CD14-positive monocyte (primary cell): Measurements from ENCODE around the gene LYRM4. TPM values are rescaled to one million over a fixed set of nuclear protein-coding genes. Genes with fewer than 3 reads are reported as not detected.
A peak's percentile ranks its signal among the peaks of the same experiment; 100 is the strongest.

Experiments
- DNase-seq, 3 donors: peaks; one replicate each; pipeline ENCODE4 v3.0.0-alpha.2; 2011 to 2022
- H2AFZ ChIP-seq: 2 replicates; pipeline ENCODE4 v1.6.0; 2012; ENCODE audit warnings: mild to moderate bottlenecking, low read depth, low read length, inconsistent platforms; ENCODE audit not compliant: insufficient read depth, poor library complexity, severe bottlenecking
- H3K27ac ChIP-seq, 2 donors: 1 replicate in 1 of 2; 2 replicates in 1 of 2; pipeline ENCODE4 v1.5.1; 2012 to 2013; ENCODE audit warnings: low read length in 2 of 2, control low read depth in 1 of 2, inconsistent platforms in 1 of 2, low read depth in 1 of 2, mild to moderate bottlenecking in 1 of 2
- H3K27me3 ChIP-seq, 2 donors: one replicate each; pipeline versions ENCODE4 v1.6.0 to v1.6.1; 2011 to 2013; ENCODE audit warnings: low read length in 2 of 2; ENCODE audit not compliant: control insufficient read depth in 2 of 2, insufficient read depth in 2 of 2
- H3K36me3 ChIP-seq, 2 donors: replicated peaks in 1 of 2; 1 replicate in 1 of 2; 2 replicates in 1 of 2; pipeline versions ENCODE4 v1.5.1 to v1.6.1; 2012 to 2013; ENCODE audit warnings: low read length in 2 of 2, control low read depth in 1 of 2, inconsistent platforms in 1 of 2, mild to moderate bottlenecking in 1 of 2; ENCODE audit not compliant: insufficient read depth in 2 of 2, control insufficient read depth in 1 of 2
- H3K4me1 ChIP-seq, 2 donors: 1 replicate in 1 of 2; 2 replicates in 1 of 2; pipeline versions ENCODE4 v1.5.1 to v1.6.1; 2012 to 2013; ENCODE audit warnings: low read length in 2 of 2, control low read depth in 1 of 2, inconsistent platforms in 1 of 2, mild to moderate bottlenecking in 1 of 2, moderate library complexity in 1 of 2; ENCODE audit not compliant: insufficient read depth in 2 of 2, control insufficient read depth in 1 of 2
- H3K4me2 ChIP-seq: replicated peaks from 2 replicates; pipeline ENCODE3; 2012; ENCODE audit warnings: low read length, moderate library complexity, mild to moderate bottlenecking; ENCODE audit not compliant: poor library complexity, severe bottlenecking; ENCODE audit errors: extremely low read depth
- H3K4me3 ChIP-seq, 3 experiments: fragments of 200-600 bp in 1 of 3; sonication (generic) in 1 of 3; replicated peaks in 1 of 3; 1 replicate in 2 of 3; 2 replicates in 1 of 3; pipeline ENCODE4 v1.5.1; 2011 to 2013; ENCODE audit warnings: low read length in 3 of 3, mild to moderate bottlenecking in 3 of 3, control low read depth in 2 of 3, low read depth in 2 of 3, inconsistent platforms in 1 of 3, moderate library complexity in 1 of 3
- H3K79me2 ChIP-seq: 2 replicates; pipeline ENCODE4 v1.6.0; 2012; ENCODE audit warnings: mild to moderate bottlenecking, control low read depth, inconsistent platforms, low read length, moderate library complexity; ENCODE audit not compliant: insufficient read depth
- H3K9ac ChIP-seq: 2 replicates; pipeline ENCODE4 v1.6.0; 2017; ENCODE audit warnings: low read length, mild to moderate bottlenecking; ENCODE audit not compliant: insufficient read depth, poor library complexity, severe bottlenecking
- H3K9me3 ChIP-seq, 2 donors: replicated peaks in 1 of 2; 1 replicate in 1 of 2; 2 replicates in 1 of 2; pipeline versions ENCODE4 v1.5.1 to v1.6.1; 2012 to 2013; ENCODE audit warnings: low read length in 2 of 2, control low read depth in 1 of 2; ENCODE audit not compliant: control insufficient read depth in 1 of 2, insufficient read depth in 1 of 2
- H4K20me1 ChIP-seq: 2 replicates; pipeline ENCODE4 v1.6.0; 2012; ENCODE audit warnings: mild to moderate bottlenecking, low read length, control low read depth, moderate library complexity; ENCODE audit not compliant: insufficient read depth
- H3K27ac Mint-ChIP-seq, 7 donors: one replicate each; pipeline ENCODE4 v1.8.0; 2020; ENCODE audit warnings: mild to moderate bottlenecking in 7 of 7, mixed read lengths in 7 of 7, moderate library complexity in 6 of 7, inconsistent platforms in 2 of 7
- H3K27me3 Mint-ChIP-seq, 3 donors: one replicate each; pipeline ENCODE4 v1.8.0; 2021 to 2022; ENCODE audit warnings: low read depth in 3 of 3, mild to moderate bottlenecking in 3 of 3, mixed read lengths in 3 of 3, moderate library complexity in 3 of 3, inconsistent platforms in 1 of 3
- H3K36me3 Mint-ChIP-seq, 2 donors: one replicate each; pipeline ENCODE4 v1.8.0; 2020; ENCODE audit warnings: mixed read lengths in 2 of 2, inconsistent platforms in 1 of 2, mild to moderate bottlenecking in 1 of 2
- H3K4me1 Mint-ChIP-seq: one replicate; pipeline ENCODE4 v1.8.0; 2020; ENCODE audit warnings: mild to moderate bottlenecking, mixed read lengths
- H3K4me3 Mint-ChIP-seq, 2 donors: one replicate each; pipeline ENCODE4 v1.8.0; 2020; ENCODE audit warnings: mild to moderate bottlenecking in 2 of 2, mixed read lengths in 2 of 2, moderate library complexity in 1 of 2
- H3K9me3 Mint-ChIP-seq, 7 donors: one replicate each; pipeline ENCODE4 v1.8.0; 2020 to 2022; ENCODE audit warnings: mixed read lengths in 7 of 7, mild to moderate bottlenecking in 6 of 7, moderate library complexity in 6 of 7, inconsistent platforms in 2 of 7
- CTCF ChIP-seq: fragments of 200-600 bp; IDR thresholded peaks from one replicate; pipeline ENCODE4 v1.8.0; 2022; ENCODE audit warnings: antibody characterized with exemption, mild to moderate bottlenecking
- WGBS: methylation state at CpG from one replicate; pipeline ENCODE4 v1.1.5; 2013; ENCODE audit warnings: missing lambda C conversion rate; ENCODE audit not compliant: insufficient coverage; 5-methylcytosine and 5-hydroxymethylcytosine counted together
- intact Hi-C, 2 donors: fragments of 100-400 bp; cut with micrococcal nuclease; formaldehyde crosslinking; loops; one replicate each; pipeline versions ENCODE4 v1.15.0 to v1.15.1; 2023
- polyA plus RNA-seq, 3 donors: library from polyadenylated mRNA; depleted of rRNA in 1 of 3; unstranded in 2 of 3; stranded (reverse) in 1 of 3; fragments of 300-500 nt in 2 of 3; fragments of >200 nt in 1 of 3; fragmentation: Illumina TruSeq in 2 of 3; gene quantifications; 1 replicate in 2 of 3; 2 replicates in 1 of 3; pipeline ENCODE4 v1.2.3, GENCODE V29; 2012 to 2021

Gene LYRM4
- polyA plus RNA-seq, 3 donors: 13.7 to 19.6 (median 18.1) TPM

GRCh38 chr6:5282191-5282623 is 21.5 kb upstream of the LYRM4 start:
- Histone ChIP-seq H3K27ac (no peak overlapping the region), H3K9me3 (no peaks in the 10 kb centered on the region), H3K36me3 (no peaks in the 10 kb centered on the region), H2AFZ (no peak overlapping the region), H3K79me2 (peaks cover 4% of the 10 kb centered on the region), H3K9ac (no peak overlapping the region), H4K20me1 (peaks cover 2% of the 10 kb centered on the region), H3K4me2 (no peak overlapping the region), H3K27me3 (no peaks in the 10 kb centered on the region), H3K4me1 (peaks cover 0 to 3% of the 10 kb centered on the region in 2 donors), H3K4me3 (no peak overlapping the region)
- no peak for TF ChIP-seq CTCF
- H3K9me3 Mint-ChIP-seq: peaks cover 0 to 2% (median 0%) of the 10 kb centered on the region in 7 donors
- peaks cover 0 to 2% (median 1%) of the 10 kb centered on the region in 3 donors for H3K27me3 Mint-ChIP-seq
- WGBS: 56% methylated on average over 9 of the region's 9 CpGs
- no peak overlapping the region for H3K4me3 Mint-ChIP-seq
- peaks cover 6% of the 10 kb centered on the region in 2 donors for H3K36me3 Mint-ChIP-seq
- intact Hi-C loops: no loop called here
- peaks cover 24% of the 10 kb centered on the region for H3K4me1 Mint-ChIP-seq
- DNase-seq: no peak
- peak overlapping the region in 2 of 7 donors; percentile 23 to 77 for H3K27ac Mint-ChIP-seq

- Histone ChIP-seq H3K27ac (no peak overlapping the region), H3K4me3 (no peak overlapping the region), H3K4me1 (peaks cover 0 to 3% of the 10 kb centered on the region in 2 donors), H2AFZ (no peak overlapping the region), H3K36me3 (no peaks in the 10 kb centered on the region), H3K9ac (no peak overlapping the region), H4K20me1 (no peaks in the 10 kb centered on the region), H3K79me2 (peaks cover 4% of the 10 kb centered on the region), H3K27me3 (no peaks in the 10 kb centered on the region), H3K9me3 (no peaks in the 10 kb centered on the region), H3K4me2 (no peak overlapping the region)
- intact Hi-C loops: no loop called here
- TF ChIP-seq CTCF: no peak
- no CpG with 5 or more reads among the region's 2 CpGs for WGBS
- no peak overlapping the region for H3K4me3 Mint-ChIP-seq
- H3K36me3 Mint-ChIP-seq: peaks cover 6% of the 10 kb centered on the region in 2 donors
- no peak overlapping the region for H3K27ac Mint-ChIP-seq
- peaks cover 0 to 2% (median 1%) of the 10 kb centered on the region in 3 donors for H3K27me3 Mint-ChIP-seq
- peaks cover 0 to 2% (median 0%) of the 10 kb centered on the region in 7 donors for H3K9me3 Mint-ChIP-seq
- no peak for DNase-seq
- H3K4me1 Mint-ChIP-seq: peaks cover 20% of the 10 kb centered on the region
Measured at GRCh38 chr6:5280920-5281319, 20.2 kb upstream of the LYRM4 start.
